ENCODE results near the gene SLC12A7.

GRCh38 chr5:1035421-1036405 lies 76.2 kb downstream of the SLC12A7 start:
- TF ChIP-seq CTCF (conservative IDR thresholded peaks at IDR 0.05; ENCODE audit: low read length) (no peak), EZH2phosphoT487 (IDR thresholded peaks at IDR 0.05; ENCODE audit: borderline replicate concordance) (no peak)

All from Loucy (cell line).